Measurements from ENCODE around the gene UPK2. TPM values are rescaled to one million over a fixed set of nuclear protein-coding genes. Genes with fewer than 3 reads are reported as not detected.

The UPK2 gene
- total and polyA plus RNA-seq, 2 of the 13 experiments (the other 11 are each of a cell fraction or from before 2014, with no cell fraction given), result not detected

DNA sequence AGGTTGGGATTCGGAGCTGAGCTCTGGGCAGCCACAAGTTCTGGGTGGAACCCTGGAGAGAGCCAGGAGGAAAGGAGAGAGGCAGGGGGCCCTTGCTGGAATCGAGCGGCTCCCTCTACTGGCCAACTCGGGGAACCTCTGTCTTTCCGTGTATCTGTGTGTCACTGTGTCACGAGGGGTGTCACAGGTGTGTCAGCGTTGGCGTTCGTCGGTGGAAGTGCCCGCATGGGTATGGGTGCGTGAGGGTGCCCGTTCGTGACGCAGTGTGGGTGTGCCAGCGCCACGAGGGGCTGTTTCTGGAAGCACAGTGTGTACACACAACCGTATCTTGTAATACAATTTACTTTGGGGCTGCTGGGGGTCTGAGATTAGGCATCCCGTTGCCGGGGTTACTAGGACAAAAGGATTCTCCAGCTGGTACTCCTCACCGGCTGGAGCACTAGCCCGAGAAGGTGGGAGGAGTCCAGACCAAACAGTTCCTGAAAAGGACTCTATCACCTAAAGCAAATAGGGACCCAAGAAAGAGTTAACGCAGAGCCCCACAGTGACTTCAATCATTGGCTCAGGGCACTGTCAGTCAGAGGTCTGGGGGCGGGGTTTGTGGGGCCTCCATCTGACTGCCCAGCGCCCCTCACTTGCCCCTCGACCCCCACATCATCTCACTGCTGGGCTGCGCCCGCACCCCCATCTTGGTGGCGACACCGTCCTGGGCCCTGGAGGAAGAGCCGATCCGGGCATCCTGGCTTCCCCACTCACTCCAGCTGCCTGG, 27.8 kb upstream of the UPK2 start (continued):
- TF ChIP-seq IRF2 (CRISPR knock-in tag; IDR thresholded peaks at IDR 0.05), result peak; percentile 30; the same call in 1 of the 2 replicates
- peak; percentile 98 for TF ChIP-seq ZNF652 (CRISPR knock-in tag; IDR thresholded peaks at IDR 0.05; ENCODE audit: borderline replicate concordance, low read depth)
- 0 out of 2 replicates have a peak, but pooled peaks have one; percentile 33 for TF ChIP-seq ZNF468 (CRISPR knock-in tag; IDR thresholded peaks at IDR 0.05)
- peak; percentile 80 for TF ChIP-seq FOSL2 (CRISPR knock-in tag; IDR thresholded peaks at IDR 0.05)
- TF ChIP-seq TEAD3 (CRISPR knock-in tag; optimal IDR thresholded peaks at IDR 0.05; ENCODE audit: borderline replicate concordance), result peak; percentile 59
- TF ChIP-seq, protein P1, sequence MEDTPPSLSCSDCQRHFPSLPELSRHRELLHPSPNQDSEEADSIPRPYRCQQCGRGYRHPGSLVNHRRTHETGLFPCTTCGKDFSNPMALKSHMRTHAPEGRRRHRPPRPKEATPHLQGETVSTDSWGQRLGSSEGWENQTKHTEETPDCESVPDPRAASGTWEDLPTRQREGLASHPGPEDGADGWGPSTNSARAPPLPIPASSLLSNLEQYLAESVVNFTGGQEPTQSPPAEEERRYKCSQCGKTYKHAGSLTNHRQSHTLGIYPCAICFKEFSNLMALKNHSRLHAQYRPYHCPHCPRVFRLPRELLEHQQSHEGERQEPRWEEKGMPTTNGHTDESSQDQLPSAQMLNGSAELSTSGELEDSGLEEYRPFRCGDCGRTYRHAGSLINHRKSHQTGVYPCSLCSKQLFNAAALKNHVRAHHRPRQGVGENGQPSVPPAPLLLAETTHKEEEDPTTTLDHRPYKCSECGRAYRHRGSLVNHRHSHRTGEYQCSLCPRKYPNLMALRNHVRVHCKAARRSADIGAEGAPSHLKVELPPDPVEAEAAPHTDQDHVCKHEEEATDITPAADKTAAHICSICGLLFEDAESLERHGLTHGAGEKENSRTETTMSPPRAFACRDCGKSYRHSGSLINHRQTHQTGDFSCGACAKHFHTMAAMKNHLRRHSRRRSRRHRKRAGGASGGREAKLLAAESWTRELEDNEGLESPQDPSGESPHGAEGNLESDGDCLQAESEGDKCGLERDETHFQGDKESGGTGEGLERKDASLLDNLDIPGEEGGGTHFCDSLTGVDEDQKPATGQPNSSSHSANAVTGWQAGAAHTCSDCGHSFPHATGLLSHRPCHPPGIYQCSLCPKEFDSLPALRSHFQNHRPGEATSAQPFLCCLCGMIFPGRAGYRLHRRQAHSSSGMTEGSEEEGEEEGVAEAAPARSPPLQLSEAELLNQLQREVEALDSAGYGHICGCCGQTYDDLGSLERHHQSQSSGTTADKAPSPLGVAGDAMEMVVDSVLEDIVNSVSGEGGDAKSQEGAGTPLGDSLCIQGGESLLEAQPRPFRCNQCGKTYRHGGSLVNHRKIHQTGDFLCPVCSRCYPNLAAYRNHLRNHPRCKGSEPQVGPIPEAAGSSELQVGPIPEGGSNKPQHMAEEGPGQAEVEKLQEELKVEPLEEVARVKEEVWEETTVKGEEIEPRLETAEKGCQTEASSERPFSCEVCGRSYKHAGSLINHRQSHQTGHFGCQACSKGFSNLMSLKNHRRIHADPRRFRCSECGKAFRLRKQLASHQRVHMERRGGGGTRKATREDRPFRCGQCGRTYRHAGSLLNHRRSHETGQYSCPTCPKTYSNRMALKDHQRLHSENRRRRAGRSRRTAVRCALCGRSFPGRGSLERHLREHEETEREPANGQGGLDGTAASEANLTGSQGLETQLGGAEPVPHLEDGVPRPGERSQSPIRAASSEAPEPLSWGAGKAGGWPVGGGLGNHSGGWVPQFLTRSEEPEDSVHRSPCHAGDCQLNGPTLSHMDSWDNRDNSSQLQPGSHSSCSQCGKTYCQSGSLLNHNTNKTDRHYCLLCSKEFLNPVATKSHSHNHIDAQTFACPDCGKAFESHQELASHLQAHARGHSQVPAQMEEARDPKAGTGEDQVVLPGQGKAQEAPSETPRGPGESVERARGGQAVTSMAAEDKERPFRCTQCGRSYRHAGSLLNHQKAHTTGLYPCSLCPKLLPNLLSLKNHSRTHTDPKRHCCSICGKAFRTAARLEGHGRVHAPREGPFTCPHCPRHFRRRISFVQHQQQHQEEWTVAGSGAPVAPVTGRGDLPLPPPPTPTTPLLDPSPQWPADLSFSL (CRISPR knock-in tag; IDR thresholded peaks at IDR 0.05), result peak; percentile 60
- TF ChIP-seq ZMAT3 (CRISPR knock-in tag; conservative IDR thresholded peaks at IDR 0.05), result no peak
- no peak for TF ChIP-seq NONO (IDR thresholded peaks at IDR 0.05)
- 0 out of 2 replicates have a peak, but pooled peaks have one; percentile 18 for TF ChIP-seq NONO (CRISPR knock-in tag; conservative IDR thresholded peaks at IDR 0.05)
- TF ChIP-seq RFX1 (IDR thresholded peaks at IDR 0.05), result no peak
- TF ChIP-seq SIN3A (IDR thresholded peaks at IDR 0.05; ENCODE audit: borderline replicate concordance, low read depth, low read length), result 0 out of 2 replicates have a peak, but pooled peaks have one; percentile 10
- no peak for TF ChIP-seq PTBP1 (IDR thresholded peaks at IDR 0.05; ENCODE audit: low read depth, low read length, poor library complexity, severe bottlenecking)
- TF ChIP-seq ZNF547 (CRISPR knock-in tag; IDR thresholded peaks at IDR 0.05), result peak; percentile 67
- no peak for TF ChIP-seq FOXA1 (IDR thresholded peaks at IDR 0.05)
- no peak for TF ChIP-seq FOXA1 (CRISPR knock-in tag; IDR thresholded peaks at IDR 0.05)
- peak; percentile 93 for TF ChIP-seq ZNF263 (CRISPR knock-in tag; IDR thresholded peaks at IDR 0.05)
- TF ChIP-seq HDAC2 (CRISPR knock-in tag; IDR thresholded peaks at IDR 0.05), result peak; percentile 25; the same call in 1 of the 2 replicates
- peak; percentile 33; the same call in 1 of the 2 replicates for TF ChIP-seq JUND (CRISPR knock-in tag; IDR thresholded peaks at IDR 0.05)
- no peak for TF ChIP-seq ZNF510 (CRISPR knock-in tag; IDR thresholded peaks at IDR 0.05; ENCODE audit: low read depth)
- no peak for TF ChIP-seq ZNF83 (CRISPR knock-in tag; IDR thresholded peaks at IDR 0.05; ENCODE audit: borderline replicate concordance)
- no peak for TF ChIP-seq HIVEP1 (CRISPR knock-in tag; IDR thresholded peaks at IDR 0.05)
- no peak for TF ChIP-seq ARID3A (IDR thresholded peaks at IDR 0.05; ENCODE audit: low read depth, low read length)
- 0 out of 2 replicates have a peak, but pooled peaks have one; percentile 74 for TF ChIP-seq ZNF136 (CRISPR knock-in tag; IDR thresholded peaks at IDR 0.05; ENCODE audit: low read depth)
- TF ChIP-seq KDM5A (IDR thresholded peaks at IDR 0.05; ENCODE audit: borderline replicate concordance, low read length), result no peak
- TF ChIP-seq ZNF17 (CRISPR knock-in tag; IDR thresholded peaks at IDR 0.05), result no peak

Data from HepG2 (cell line).